Epithelial cell of esophagus (primary cell): ENCODE results near the gene TIMM8B.
"Not testable (repeated sequence)": the region's sequence is repeated elsewhere in the genome, so short reads cannot be mapped to it uniquely, and the experiment has no call there.

Experiments
- DNase-seq: peaks from one replicate; pipeline ENCODE4 v3.0.0; 2010; ENCODE audit warnings: low read depth
- H3K4me3 ChIP-seq: 2 replicates; pipeline ENCODE4 v1.5.1; 2011; ENCODE audit warnings: mild to moderate bottlenecking, low read length, control low read depth
- TF ChIP-seq, protein P1 (sequence below): IDR thresholded peaks from 2 replicates; pipeline ENCODE4 v1.5.1; 2011; ENCODE audit warnings: low read depth, mild to moderate bottlenecking, low read length, control low read depth, inconsistent platforms; ENCODE audit not compliant: insufficient read depth; ENCODE audit errors: missing control alignments

The TIMM8B gene

DNA sequence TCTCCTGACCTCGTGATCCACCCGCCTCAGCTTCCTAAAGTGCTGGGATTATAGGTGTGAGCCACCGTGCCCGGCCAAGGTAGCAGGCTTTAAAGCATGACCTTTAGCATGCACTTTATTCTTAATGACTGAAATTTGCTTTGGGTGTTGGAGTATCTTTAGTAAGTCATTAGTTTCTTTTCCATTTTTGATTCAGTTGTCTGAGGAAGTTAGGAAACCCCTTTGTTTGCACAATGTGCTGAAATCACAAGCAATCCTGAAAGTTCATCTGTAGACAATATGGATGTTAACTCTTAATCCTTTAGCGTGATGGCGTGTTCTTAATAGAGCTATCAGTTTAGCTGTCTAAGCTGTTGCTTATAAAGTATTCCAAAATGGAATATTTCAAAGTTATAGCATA, 16.9 kb upstream of the TIMM8B start:
- DNase-seq, result no peak
- no peak overlapping the region for H3K4me3 ChIP-seq
- TF ChIP-seq, protein P1, sequence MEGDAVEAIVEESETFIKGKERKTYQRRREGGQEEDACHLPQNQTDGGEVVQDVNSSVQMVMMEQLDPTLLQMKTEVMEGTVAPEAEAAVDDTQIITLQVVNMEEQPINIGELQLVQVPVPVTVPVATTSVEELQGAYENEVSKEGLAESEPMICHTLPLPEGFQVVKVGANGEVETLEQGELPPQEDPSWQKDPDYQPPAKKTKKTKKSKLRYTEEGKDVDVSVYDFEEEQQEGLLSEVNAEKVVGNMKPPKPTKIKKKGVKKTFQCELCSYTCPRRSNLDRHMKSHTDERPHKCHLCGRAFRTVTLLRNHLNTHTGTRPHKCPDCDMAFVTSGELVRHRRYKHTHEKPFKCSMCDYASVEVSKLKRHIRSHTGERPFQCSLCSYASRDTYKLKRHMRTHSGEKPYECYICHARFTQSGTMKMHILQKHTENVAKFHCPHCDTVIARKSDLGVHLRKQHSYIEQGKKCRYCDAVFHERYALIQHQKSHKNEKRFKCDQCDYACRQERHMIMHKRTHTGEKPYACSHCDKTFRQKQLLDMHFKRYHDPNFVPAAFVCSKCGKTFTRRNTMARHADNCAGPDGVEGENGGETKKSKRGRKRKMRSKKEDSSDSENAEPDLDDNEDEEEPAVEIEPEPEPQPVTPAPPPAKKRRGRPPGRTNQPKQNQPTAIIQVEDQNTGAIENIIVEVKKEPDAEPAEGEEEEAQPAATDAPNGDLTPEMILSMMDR, result no peak

DNA sequence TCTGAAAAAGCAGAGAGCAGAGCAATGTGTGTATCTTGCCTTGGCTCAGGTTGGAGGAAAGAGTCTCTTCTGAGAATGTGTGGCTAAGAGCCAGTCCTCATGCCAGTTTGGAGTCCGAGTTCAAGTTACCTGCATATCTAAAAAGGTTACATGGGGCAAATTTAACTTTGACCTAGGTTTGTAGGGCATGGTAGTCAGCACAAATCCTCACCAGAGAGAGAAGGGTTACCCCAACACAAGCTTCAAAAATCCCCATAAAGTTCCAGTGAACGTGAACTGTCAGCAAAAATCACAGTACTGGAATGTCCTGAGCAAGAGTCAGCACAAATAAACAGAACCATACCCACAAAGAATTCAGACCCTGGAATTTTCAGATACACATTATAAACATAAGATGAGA, 13.9 kb upstream of the TIMM8B start:
- H3K4me3 ChIP-seq, result no peak overlapping the region
- no peak for DNase-seq
- TF ChIP-seq, protein P1, result no peak

DNA sequence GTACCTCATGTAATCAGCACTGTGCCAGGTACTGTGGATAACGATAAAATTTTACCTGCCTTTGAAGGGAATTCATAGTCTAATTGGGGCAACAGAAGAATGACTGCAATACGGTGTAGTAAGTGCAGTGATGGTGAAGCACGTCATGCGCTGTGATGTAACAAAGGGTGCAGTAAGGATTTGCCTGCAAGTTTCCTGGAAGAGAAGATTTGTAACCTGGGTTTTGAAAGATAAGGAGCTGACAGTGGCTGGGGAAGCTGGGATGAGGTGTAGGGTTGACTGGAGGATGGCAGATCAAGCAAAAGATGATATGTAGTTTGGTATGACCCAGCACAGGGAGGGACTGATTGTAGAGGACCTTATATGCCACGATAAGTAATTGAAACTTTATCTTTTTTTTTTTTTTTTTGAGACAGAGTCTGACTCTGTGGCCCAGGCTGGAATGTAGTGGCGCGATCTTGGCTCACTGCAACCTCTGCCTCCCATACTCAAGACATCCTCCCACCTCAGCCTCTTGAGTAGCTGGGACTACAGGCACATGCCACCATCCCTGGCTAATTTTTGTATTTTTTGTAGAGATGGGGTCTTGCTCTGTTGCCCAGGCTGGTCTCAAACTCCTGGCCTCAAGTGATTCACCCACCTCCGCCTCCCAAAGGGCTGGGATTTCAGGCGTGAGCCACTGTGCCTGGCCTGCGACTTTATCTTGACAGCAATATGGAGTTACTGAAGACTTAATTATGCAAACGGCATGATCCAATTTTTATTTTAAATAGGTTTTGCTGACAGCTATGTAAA, 11.4 kb upstream of the TIMM8B start:
- no peak for DNase-seq
- TF ChIP-seq, protein P1, result no peak
- H3K4me3 ChIP-seq, result no peak overlapping the region

DNA sequence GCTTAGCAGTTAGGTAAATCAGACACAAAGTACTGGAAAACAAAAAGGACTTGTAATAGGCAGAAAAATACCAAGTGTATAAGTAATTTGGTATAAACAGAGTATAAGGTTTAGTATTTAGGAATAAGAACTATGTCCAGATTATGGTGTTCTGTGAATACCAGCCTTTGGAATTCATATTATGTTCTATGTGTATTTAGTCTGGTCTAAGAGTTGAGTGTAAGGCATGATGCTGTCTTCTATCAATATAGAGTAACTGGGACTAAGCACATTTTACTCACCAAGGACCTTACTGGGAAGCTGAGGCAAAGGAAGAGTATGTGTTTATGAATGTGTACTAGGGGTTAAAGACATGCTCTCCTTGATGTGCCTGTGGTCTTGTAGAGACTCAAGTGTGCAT, 9.6 kb upstream of the TIMM8B start:
- no peak overlapping the region for H3K4me3 ChIP-seq
- TF ChIP-seq, protein P1, result no peak
- DNase-seq, result no peak

DNA sequence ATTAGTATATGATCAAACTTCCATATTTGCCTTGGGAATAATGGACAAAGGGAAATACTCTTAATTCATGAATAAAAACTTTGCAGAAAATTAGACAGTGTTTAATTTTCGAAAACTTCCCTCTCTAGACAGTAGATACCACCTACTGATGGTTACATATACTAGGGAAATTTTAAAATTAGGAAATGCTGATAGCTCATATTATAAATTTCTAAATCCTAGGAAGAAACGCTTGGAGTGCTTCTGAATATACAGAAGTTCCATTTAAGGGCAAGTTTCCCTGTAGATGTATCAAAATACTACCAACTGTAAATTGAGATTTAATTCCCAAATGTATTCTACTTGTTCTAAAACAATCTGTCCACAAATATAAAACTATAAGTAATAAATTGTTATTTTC, 8.7 kb upstream of the TIMM8B start:
- DNase-seq, result not testable (repeated sequence)

DNA sequence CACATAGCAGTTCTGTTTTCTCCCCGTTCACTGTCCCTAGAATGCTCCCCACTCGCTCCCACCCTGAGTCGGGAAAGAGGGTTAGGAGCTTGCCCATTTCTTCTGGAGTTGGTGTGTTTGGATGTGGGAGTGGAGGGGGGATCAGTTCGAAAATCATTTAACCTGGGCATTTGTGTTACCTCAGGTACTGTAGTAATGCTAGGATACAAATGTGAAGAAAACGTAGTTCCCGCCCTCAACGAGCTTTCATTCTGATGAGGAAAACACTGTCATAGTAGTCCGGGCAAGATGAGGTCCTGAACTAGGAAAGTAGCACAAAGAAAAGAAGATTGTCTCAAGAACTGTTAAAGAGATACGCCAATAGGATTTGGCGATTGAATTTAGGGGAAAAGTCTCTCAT, 656 bp upstream of the TIMM8B start:
- TF ChIP-seq, protein P1, result no peak
- DNase-seq, result peak; percentile 10
- H3K4me3 ChIP-seq, result peak overlapping the region; percentile 98

More for the DNA sequence above, 8.7 kb upstream of the TIMM8B start:
- not testable (repeated sequence) for H3K4me3 ChIP-seq

DNA sequence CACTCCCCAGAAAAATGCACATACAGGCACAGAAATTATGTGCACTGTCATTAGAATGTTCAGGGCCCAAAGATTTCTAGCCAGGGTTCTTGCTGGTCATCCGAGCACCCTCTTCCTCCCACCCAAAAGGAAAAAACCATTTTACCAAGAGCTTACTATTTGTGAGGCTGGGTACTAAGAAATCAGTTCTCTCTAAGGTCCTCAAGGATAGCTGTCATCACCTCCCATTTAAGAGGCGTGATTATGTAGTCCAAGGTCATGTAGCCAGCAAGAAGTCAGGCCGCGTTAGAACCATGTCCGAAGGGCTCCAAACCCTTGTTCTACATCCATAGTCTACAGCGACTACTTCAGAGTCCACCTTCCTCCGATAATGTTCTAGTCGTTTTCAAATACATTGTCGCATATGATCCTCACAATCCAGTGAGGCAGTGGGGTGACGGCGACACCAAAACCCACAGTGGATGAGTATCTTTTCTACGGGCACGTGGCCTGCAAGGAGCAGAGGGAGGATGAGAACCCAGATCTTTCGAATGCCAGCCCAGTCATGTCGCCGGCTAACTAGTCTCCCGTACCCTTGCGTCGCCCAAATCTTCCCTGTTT, 634 bp downstream of the TIMM8B start:
- TF ChIP-seq, protein P1, result no peak
- DNase-seq, result peak; percentile 33

More for the DNA sequence above, 634 bp downstream of the TIMM8B start:
- peak overlapping the region; percentile 98 for H3K4me3 ChIP-seq
